Amniotic epithelial cell (primary cell): ENCODE measurements around the gene TRAF3IP3.

Experiments used
- DNase-seq: peaks from one replicate; pipeline ENCODE4 v3.0.0-alpha.2; 2010; ENCODE audit warnings: low read depth

Gene TRAF3IP3

DNA sequence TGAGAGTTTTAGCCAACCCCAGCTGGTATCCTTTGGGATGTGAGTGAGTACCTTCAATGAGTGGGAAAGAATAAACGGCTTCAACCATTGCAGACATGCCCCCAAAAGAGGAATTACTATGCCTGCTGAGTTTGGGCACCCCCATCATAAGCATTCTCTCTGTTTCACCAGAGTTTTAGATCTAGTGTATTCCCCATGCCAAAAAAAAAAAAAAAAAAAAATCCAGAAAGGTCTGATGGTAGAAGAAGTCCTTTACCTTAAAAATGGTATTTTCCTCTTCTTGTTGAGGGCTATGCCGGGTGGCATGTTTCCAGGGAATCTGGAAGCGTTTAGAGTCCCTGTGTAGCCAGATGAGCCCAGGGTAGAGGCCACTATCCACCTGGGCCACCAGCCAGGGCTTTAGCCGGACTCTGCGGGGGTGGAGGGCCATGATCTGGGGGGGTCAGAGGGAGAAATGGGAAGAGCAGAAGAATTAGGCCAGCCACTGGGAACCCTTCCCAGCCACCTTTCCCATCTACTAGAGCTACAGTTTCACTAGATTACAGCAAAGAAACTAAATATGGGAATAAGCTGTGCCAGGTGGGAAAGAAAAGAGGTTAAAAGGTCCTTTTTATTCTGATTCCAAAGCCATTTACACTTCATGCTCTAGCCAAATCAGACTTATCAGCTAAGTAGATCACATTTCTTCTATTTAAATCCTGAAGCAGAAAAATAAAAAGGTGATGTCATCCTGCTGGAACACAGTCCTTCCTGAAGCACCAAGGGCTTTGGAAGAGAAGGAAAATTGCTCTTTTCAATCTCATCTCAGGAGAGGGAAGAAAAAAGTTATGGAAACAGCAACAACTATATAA, 45.4 kb downstream of the TRAF3IP3 start:
- no peak for DNase-seq

- no peak for DNase-seq
Measured at GRCh38 chr1:209802117-209802779, 46.4 kb downstream of the TRAF3IP3 start.

GRCh38 chr1:209802780-209803152, 46.9 kb downstream of the TRAF3IP3 start:
- DNase-seq: no peak

DNA sequence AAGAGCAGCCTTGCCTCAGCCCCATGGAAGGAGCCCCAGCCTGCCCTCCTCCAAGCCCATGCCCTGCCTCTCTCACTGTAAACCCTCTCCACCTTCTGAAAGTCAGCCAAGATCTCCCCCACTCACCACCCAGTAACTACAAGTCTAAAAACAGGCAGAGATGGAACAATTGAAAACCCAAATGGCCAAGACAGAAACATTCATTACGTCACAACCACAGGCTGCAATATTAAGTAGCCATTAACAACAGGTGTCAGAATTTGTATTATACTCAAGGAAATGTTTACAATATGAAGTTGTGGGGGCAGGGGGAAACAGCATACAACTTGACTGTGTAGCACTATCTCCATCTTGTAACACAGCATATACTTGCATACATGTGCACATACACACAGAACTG, 47.7 kb downstream of the TRAF3IP3 start:
- no peak for DNase-seq

DNA sequence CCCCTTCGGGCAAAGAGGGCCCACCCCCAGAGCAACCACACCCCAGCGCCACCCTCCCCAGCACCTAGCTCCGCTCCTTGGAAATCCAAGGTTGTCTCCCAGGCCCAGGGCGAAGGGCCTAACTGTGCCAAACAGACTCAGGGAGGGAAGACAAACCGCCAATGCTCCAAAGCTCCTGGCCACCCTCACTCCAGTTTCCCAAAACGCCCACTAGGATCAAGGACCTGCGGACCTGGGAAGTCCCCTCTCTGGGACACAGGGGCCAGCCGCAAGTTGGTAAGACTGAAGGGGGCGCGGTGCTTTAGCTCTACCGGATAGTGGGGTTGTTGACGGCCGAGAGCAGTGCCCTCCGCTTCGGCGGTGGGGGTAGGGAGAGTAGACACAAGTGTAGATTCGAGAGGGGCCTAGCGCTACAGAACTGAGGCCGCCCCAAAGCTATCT, 49.5 kb downstream of the TRAF3IP3 start:
- DNase-seq: no peak

DNA sequence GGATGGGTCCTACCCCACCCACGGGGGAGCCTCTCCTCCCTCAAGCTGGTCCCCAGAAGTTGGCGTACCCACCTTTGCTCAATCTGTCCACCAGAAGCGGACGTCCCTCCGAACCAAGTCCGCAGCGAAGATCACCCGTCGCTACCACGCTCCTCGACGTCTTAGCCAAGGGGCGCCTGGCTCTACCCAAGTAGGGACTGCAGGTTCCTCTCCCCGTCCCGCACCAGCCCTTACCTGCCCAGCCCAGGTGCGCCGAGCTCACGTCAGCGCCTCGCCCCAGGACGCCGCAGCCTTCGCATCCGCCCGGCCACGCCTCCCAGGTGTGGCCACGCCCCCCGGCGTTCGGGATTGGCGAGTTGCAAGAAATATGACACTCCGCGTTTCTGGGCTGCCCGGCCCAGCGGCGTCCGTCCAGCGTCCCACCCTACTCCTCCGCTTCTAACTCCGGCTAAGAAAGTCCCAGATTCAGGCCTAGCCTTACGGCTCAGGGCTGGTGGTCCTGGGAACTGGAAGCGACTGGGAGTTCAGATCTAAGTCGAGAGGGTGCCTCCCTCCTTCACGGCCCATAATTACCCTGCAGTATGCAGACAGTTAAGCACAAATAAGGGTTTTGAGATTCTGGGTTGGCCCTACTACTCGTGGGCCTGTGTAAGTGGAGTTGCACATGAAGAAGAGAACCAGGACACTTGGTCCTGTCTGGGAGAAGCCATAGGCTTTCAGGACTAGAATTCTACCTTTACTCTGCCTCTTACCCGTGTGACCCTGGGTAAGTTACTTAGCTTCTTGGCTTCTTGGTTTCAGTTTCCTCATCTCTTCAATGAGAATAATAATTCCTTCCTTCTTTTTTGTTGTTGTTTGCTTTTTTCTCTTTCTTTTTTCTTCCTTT, 50.3 kb downstream of the TRAF3IP3 start, which contains the start of gene IRF6:
Gene IRF6, minus strand, starts transcription at position 268 of the 886 bp plus-strand sequence. CDS start 4,729 bp downstream, outside the sequence.
- peak; percentile 27 for DNase-seq

GRCh38 chr1:209807509-209807908, 51.7 kb downstream of the TRAF3IP3 start:
- no peak for DNase-seq

DNA sequence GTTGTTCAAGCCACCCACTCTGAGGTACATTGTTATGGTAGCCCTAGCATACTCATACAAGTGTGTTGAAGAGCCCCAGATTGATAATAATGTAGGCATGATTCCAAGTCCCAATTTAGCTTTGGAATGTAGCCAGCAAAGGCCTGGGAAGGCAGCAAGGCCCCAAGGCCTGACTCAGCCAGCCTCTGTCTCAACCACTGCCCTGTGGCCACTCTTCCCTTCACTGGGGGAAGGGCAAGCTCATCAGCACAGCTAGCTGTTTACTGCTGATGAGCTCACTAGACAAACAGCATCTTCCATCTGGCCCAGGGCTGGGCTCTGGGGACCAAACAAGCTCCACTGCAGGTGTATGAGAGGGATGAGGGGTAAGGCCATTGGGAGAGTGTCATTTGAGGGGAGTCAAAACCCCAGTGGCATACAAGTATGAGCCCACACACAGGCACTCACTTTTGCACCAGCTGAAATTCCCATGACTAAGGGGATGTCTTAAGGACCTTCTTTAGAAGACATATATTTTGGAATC, 52.3 kb downstream of the TRAF3IP3 start:
- peak; percentile 97 for DNase-seq

- DNase-seq: no peak
Measured at GRCh38 chr1:209809611-209810010, 53.8 kb downstream of the TRAF3IP3 start.

- no peak for DNase-seq
Measured at GRCh38 chr1:209810783-209811182, 54.9 kb downstream of the TRAF3IP3 start.

DNA sequence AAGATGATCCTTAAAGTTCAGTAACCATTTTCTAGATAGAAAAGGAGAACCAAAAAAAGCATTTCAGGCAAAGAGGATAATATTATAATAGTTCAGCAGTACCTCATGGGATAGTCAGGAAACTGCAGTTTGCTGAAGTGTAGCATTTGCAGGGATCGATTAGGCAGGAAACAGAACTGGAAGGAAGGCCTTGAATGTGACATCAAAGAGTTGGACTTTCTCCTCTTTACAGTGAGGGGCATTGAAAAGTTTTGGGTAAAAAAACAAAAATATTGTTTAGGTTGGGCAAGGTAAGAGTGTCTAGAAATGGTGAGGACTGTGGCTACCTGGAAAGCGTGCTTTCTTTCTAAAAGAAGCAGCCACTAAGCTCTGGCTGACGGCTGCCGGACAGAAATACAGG, 58.0 kb downstream of the TRAF3IP3 start:
- no peak for DNase-seq

DNA sequence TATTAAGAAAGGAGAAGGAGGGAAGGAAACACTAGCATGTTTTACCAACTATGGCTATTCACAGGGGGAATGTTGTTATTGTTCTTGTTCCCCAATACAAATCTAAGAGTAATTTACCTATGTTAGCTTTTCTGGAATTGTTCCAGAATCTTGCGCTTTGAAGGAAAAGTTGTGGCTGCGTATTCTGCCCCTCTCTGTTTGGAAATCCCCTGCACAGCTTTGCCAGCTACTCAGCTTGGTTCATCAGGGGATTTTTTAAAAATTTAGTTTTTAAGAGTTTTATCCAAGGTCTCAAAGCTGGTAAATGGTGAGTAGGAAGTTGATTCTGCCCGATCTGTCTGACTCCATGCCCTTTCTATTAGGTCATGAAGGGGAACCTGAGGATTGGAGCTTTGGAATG, 59.6 kb downstream of the TRAF3IP3 start:
- DNase-seq: no peak

DNA sequence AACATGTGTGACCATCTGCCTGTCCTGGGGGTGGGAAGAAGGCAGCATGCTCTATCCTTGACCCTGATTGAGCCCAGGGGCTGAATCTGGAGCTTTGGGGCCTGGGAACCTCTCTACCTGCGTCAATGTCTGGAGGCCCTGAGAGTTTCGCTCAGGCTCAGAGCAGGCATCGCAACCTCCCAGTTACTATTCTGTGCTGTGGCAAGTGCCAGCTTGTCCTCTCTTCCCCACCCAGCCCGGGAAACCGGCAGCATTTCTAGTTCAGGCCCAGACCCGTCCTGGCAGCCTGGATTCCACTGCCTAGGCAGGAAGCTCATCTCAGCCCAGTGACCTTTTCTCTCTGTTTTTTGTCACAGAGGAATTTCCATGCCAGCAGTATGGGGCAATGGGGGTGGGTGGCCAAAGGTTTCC, 60.1 kb downstream of the TRAF3IP3 start:
- DNase-seq: no peak

DNA sequence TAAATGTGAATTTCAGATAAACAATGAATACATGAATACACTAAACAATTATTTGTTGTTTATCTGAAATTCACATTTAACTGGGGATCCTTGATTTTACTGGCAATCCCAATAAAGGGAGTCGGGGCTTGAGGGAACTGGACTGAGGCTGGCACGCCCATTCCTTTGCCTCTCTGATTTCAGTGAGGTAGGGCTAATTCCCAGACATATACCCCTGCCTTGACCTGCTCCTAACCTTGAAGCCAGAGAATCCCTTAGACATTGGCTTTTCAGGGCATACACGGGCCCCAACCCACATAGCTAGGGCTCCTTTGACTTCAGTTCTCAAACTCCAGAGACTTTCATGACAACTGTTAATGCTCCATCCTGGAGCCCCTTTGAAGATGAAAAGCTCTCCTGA, 61.1 kb downstream of the TRAF3IP3 start:
- no peak for DNase-seq

GRCh38 chr1:209817691-209818090, 61.8 kb downstream of the TRAF3IP3 start:
- DNase-seq: no peak

GRCh38 chr1:209819058-209819457, 63.2 kb downstream of the TRAF3IP3 start:
- no peak for DNase-seq

- DNase-seq: no peak
Measured at GRCh38 chr1:209820986-209821385, 65.1 kb downstream of the TRAF3IP3 start.

- no peak for DNase-seq
Measured at GRCh38 chr1:209822706-209823105, 66.9 kb downstream of the TRAF3IP3 start.

DNA sequence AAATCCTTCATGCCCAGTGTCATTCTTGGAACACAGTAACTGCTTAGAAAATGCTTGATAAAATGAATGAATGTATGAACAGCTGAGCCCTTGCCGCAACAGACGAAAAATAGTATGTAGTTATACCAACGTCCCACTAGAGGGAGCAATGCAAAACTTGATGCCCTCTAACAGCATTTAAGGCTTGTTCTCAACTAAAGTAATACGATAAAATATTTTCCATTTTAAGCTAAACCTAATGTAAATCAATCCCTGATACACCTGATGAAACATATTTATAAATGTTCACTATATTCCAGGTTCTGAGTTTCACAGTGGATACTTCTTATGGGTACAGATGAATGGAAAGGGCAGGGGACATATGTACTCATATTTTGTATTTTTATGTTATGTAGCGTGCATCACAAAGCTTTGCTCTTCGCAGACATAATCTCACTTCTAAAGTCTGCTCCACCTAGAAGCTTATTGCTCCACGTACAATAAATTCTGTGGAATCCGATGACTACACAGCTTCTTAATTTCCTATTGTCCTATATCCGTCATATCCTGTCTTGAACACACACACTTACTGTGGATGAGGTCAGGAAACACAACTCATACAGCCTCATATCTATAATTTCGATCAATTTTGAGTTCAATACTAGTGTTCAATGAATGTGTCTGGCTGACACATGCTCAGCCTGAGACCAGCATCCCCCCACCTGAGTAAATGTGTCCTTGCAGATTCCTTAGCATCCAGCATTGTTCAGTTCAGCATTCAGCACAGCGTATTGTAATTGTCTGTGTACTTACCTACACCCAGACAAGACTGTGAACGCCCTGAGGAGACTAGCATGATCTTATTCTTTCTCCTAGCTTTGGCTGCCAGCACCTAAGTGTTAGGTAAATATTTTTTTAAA, 67.5 kb downstream of the TRAF3IP3 start:
- DNase-seq: peak; percentile 64

DNA sequence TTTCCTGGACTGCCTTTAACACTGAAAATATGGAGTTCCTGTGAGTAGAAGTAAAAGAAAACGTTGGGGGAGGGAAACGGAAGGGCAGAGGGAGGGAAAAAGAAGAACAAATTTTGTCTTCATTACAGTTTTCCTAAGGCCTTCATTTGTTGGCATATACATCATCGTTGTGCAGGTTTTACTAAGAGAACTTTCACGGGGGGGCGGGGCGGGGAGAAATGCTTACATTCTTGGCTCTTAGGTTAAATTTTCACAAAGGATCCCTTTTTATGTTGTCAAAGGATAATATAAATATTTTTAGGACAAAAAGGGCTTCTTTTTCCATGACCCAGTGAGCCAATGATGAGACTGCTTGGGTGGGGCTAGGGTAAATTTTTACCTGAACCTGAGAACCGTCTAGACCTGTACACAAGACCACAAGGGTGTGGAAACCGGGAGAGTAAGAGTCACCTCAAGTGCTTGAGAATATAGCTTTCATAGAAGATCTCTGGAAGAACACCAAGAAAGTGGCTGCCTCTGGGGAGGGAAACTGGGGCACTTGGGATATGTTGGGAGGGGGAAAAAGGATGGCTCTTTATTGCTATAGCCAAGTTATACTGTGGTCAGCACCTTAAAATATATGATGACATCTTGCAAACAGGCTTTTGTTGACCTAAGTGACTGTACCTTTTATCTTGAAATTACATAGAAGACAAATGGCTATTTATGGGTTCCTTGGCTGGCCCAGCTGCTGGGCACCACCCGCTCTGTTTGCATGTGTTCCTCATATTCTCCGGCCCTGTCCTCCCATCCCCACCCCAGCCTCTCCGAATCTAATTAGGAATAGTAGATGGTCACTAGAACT, 70.0 kb downstream of the TRAF3IP3 start:
- no peak for DNase-seq
